Measurements from ENCODE around the gene PAM.
"Not testable (repeated sequence)": the region's sequence is repeated elsewhere in the genome, so short reads cannot be mapped to it uniquely, and the experiment has no call there.

The PAM gene

DNA sequence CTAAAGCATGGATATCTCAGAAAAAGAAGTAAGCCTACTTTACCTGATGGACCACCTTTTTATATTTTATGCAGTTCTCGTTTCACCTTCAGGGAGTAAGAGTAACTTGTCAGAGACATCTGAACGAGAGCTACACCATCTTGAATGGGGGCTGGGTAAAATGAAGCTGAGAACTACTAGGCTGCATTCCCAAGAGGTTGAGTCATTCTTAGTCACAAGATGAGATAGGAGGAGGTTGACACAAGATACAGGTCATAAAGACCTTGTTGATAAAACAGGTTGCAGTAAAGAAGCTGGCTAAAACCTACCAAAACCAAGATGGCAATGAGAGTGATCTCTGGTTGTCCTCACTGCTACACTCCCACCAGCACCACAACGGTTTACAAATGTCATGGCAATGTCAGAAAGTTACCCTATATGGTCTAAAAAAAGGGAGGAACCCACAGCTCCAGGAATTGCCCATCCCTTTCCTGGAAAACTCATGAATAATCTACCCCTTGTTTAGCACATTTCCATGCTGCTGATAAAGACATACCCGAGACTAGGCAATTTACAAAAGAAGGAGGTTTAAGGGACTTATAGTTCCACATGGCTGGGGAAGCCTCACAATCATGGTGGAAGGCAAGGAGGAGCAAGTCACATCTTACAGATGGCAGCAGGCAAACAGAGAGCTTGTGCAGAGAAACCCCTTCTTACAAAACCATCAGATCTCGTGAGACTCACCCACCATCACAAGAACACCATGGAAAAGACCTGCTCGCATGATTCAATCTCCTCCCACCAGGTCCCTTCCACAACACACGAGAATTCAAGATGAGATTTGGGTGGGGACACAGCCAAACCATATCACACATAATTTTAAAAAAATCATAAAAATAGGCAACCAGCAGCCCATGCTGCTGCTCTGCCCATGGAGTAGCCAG lies 302.4 kb downstream of the PAM start:
- no peak for DNase-seq (ENCODE audit: low read depth in 2 of 2)

DNA sequence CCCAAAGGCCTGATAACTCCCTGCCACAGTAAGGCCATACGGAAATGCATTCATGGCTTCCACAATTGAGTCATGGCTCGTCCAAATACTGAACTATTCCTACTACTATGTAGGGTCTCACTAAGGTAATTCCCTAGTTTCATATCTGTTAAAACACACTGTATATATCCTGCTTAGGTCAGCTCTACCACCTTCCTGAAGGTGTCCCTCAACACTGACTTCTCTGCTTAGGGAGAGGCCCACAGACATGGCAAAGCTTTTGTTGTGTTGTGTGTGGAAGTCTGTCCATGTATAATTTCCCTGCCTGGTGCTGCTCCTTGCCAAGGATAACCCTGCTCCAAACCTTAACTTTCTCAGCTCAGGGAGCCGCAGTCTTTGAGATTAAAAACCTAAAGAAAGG lies 304.4 kb downstream of the PAM start:
- no peak for DNase-seq (ENCODE audit: low read depth in 2 of 2)

DNA sequence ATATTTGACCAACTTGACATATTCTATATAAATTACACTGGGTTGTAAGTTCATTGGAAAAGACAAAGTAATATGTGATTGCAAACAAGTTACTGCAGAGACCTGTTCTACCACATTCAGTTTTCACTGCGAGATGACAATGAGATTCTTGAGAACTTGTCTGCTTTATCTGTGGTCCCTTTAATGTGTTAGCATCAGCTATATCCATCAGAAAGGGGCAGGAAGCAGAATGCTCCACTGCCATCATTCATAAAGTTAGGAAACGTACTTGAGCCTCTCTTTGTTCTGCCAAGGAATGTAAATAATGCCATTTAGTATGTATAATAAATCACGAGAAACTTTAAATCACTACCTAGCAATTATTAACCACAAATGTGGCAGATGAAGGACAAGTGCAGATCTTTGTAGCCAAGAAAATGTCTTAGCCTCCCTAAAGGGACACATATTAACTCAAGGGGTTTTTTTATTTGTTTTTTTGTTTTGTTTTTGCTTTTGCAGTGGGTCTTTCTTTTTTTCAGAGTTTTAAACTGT lies 305.4 kb downstream of the PAM start:
- no peak for DNase-seq (ENCODE audit: low read depth in 2 of 2)

DNA sequence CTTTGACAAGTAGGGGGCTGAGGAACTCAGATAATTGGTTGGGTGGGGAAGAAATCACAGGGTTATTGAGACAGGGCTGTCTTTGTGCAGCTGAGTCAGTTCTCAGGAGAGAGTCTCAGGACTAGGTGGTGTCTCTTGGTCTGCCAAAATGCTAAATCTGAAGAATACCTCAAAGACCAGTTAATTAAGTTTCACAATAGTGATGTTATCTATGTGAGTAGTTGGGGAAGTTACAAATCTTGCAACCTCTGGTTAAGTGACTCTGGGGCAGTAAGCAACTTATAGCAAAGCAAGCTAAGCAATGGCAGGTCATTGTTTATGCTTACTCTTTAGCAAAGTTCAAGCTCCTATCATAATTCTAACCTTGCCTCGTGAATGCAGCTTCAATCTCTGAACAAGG lies 311.2 kb downstream of the PAM start:
- no peak for DNase-seq (ENCODE audit: low read depth in 2 of 2)

DNA sequence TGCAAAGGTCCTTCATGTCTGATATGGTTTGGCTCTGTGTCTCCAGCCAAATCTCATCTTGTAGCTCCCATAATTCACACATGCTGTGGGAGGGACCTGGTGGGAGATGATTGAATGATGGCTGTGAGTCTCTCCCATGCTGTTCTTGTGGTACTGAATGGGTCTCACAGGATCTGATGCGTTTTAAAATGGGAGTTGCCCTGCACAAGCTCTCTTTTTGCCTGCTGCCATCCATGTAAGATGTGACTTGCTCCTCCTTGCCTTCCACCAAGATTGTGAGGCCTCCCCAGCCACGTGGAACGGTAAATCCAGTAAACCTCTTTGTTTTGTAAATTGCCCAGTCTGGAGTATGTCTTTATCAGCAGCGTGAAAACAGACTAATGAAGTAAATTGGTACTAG lies 318.4 kb downstream of the PAM start:
- DNase-seq (ENCODE audit: low read depth in 2 of 2) = not testable (repeated sequence)

DNA sequence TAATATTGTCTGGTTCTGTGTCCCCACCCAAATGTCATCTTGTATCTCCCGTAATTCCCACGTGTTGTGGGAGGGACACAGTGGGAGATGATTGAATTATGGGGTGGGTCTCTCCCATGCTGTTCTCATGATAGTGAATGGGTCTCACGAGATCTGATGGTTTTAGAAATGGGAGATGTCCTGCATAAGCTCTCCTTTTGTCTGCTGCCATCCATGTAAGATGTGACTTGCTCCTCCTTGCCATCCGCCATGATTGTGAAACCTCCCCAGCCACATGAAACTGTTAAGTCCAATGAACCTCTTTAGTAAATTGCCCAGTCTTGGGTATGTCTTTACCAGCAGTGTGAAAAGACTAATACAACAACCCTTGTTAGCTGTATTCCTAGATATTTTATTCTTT lies 320.3 kb downstream of the PAM start:
- no peak for DNase-seq (ENCODE audit: low read depth in 2 of 2)
